GM18861 (cell line): ENCODE results near the gene HDAC11.
A peak's percentile ranks its signal among the peaks of the same experiment; 100 is the strongest.
"Not testable (repeated sequence)": the region's sequence is repeated elsewhere in the genome, so short reads cannot be mapped to it uniquely, and the experiment has no call there.

Experiments
- ATAC-seq: cut with Tn5 transposase; IDR thresholded peaks from one replicate; pipeline ENCODE4 v1.9.1; 2021; ENCODE audit not compliant: unreplicated experiment

Gene HDAC11

DNA sequence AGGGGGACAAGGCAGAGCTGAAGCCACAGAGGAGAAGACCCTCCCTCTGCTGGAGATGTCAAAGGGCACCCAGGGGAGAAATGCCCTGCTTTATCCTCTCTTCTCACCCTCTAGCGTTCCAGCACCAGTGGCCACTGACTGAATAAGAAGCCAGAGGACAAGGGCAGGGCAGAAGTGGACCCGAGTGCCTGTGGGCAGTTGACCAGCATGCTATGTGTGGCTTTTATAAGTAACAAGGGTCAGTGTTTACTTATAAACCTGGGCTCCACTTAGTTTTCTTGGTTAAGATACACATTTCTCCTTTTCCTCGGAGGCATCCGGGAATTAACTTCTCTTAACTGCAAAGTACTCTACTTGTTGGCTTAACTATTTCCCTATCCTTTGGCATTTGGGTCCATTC is 13.3 kb upstream of the HDAC11 start:
- no peak for ATAC-seq

GRCh38 chr3:13470894-13471574 is 9.1 kb upstream of the HDAC11 start:
- ATAC-seq: no peak

GRCh38 chr3:13472286-13472685 is 7.8 kb upstream of the HDAC11 start:
- ATAC-seq: no peak

GRCh38 chr3:13473020-13473419 is 7.1 kb upstream of the HDAC11 start:
- ATAC-seq: no peak

- no peak for ATAC-seq
Observed at GRCh38 chr3:13474021-13474420, 6.1 kb upstream of the HDAC11 start.

DNA sequence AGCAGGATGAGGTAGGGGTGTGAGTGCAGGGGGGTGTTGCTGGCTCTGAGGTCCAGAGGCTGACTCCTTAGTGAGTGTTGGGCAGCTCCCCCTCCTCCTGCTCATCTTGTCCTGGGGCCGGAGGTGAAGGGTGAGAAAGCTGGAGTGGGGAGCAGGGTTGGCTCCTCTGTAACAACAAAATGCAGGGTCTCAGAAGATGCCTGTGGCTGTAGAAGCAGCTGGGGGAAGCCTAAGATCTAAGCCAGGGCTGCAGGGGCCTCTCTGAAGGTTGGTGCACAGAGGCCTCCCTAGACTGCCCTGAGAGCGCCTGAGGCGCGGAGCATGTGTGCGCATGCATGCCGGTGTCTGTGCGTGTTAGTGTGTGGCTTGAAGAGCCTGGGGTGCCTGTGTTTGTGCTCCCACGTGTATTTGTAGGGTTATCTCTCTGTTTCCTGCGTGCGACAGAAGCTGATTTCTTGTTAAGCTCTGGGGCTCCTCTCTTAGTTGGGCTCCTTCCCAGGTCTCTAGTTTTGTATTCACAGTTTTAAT is 5.3 kb upstream of the HDAC11 start:
- ATAC-seq: no peak

DNA sequence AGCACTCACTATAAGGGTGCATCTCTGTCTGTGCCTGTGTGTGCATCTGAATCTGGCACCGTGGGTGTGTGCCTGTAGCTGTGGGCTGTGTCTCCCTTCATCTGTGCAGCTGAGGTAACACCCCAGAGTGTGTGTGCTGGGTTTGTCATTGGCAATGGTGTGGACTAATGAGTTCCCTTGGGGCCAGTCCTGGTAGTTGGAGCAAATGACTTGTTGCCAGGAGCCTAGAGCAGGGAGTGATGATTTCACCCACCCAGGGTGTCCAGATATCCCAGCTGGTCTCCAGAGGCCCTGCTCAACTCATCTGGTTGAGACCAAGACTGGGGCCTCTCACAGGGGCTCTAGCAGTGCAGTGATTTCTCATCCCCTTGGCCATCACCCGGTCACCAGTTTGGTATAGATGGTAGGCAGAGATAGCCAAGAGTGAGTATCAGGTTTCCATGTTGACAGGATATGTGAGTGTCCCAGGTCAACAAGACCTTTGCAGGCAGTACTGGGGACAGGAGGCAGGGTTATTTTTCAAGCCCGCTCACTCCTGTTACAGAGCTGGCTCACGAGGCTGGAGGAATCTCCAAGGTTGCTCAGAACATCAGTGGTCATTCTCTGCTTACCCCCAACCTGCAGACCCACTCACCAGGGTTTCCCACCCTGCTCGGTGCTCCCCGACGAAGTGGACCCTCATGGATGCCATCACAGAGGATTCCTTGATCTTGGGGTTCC is 4.1 kb upstream of the HDAC11 start:
- ATAC-seq: no peak

GRCh38 chr3:13477943-13478342 is 2.2 kb upstream of the HDAC11 start:
- no peak for ATAC-seq

DNA sequence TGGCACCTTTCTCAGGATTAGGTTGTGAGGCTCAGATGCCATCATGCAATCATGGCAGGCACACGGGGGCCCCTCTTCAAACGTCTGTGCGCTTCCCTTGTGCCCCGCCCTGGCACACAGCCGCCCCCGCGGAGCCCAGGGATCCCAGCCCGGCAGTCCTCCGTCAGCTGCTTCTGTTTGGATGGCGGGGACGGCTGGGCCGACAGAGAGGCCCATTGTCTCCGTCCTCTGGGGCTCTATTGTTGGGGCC is 849 bp upstream of the HDAC11 start:
- no peak for ATAC-seq

DNA sequence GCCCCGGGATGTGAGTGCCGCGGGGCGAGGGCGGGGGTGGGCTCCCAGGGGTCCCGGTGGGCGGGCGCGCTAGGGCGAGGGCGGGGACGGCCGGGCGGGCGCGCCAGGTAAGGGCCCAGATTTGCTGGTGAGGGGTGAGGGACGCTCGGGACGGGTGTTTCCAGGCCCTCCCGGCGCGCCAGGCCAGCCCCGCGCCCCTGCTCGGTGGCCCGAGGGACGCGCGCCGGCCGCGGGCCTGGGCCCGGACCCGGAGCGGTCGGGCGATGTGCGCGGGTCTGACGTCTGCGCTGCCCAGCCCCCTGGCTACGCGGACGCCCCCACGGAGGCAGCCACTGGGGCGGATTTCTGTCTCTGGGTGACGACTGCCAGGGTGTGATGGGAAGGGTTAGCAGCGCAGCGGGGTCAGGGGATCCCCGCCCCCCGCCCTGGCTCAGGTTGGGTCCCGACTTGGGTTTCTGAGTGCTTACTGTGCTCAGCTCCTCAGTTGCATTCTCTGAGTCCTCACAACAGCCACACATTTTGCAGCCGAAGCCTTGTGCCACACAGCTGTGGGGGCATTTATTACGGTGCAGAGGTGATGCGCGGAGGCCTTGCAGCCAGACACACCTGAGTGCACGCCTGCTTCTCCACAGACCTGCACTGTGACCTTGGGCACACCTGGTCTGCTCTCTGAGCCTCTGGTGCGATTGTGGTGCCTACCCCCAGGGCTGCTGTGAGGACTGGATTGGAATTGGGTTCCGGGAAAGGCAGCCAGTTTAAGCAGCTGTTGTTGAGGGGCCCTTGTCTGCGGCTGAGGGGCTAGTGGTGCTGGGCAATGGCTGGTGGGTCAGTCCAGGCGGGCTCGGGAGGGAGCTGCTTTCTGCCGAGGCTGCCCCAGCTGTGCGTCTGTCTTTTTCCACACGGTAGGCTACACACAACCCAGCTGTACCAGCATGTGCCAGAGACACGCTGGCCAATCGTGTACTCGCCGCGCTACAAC is 523 bp downstream of the HDAC11 start:
- ATAC-seq: peak; percentile 6

- ATAC-seq: no peak
Observed at GRCh38 chr3:13482106-13482690, 2.1 kb downstream of the HDAC11 start.

- ATAC-seq: no peak
Observed at GRCh38 chr3:13483286-13483685, 3.2 kb downstream of the HDAC11 start.

DNA sequence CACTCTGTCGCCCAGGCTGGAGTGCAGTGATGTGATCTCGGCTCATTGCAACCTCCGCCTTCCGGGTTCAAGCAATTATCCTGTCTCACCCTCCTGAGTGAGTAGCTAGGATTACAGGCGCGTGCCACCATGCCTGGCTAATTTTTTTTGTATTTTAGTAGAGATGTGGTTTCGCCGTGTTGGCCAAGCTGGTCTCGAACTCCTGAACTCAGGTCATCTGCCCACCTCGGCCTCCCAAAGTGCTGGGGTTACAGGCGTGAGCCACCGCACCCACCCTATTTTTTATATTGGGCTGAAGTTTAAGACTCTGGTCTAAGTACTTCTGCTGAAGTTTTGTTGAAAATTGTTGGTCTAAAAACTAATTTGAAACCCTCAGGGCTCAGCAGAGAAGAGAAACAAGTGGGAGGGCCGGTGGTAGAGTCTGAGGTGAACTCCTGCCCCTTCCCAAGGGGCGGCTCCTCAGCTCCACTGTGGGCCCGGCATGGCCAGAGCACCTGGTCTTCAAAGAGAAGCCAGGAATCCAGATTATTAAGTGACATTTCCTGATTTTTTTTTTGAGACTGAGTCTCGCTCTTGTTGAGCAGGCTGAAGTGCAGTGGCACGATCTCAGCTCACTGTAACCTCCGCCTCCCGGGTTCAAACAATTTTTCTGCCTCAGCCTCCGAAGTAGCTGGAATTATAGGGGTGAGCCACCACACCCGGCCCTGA is 4.0 kb downstream of the HDAC11 start:
- no peak for ATAC-seq

GRCh38 chr3:13484851-13485590 is 4.9 kb downstream of the HDAC11 start:
- ATAC-seq: no peak

GRCh38 chr3:13485630-13486562 is 5.8 kb downstream of the HDAC11 start:
- ATAC-seq: not testable (repeated sequence)

DNA sequence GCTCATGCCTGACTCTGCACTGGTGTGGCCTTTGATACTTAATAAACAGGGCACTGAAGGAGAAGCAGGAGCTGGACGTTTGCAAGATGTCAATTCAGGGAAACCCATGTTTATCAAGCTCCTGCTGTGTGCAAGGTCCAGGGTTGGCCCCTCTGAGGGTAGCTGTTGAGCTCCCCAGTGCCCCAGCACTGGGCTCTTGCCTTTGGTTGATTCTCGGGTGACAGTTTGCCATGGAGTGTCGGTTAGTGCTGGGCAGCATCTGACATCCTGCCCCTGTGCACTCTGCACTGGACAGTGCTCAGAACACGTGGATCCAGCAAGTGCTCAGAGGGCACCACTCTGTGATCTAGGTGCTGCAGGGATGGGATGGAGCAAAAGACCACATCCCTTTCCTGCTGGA is 7.3 kb downstream of the HDAC11 start:
- ATAC-seq: no peak

DNA sequence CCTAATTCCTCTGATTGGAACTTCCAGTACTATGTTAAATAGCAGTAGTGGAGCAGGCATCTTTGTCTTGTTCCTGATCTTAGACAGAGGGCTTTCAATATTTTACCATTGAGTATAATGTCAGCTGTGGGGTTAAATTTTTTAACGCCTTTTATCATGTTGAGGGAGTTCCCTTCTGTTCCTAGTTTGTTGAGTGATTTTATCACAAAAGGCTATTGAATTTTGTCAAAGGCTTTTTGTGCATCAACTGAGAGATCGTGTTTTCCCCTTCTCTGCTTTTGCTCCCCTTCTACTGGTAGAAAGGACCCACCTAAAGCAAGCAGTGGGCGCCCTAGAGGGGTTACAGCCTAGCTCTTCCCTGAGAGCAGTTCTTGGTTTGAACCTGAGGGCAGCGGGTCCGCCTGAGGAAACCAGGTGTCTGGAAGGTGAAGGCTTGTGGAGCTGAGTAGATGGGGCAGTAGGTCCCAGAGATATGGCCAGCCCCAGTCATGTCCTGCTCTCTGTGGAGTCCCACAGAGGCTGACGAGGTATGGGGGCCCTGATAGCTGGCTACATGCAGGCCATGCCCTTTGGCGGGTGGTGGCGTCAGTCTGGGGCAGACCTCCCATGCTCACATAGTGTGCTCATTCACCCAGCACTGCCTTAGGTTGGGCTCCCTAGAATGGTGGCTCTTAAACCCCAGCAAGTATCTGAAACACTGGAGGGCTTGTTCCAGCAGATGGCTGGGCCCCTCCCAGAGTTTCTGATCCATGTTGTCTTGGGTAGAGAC is 11.3 kb downstream of the HDAC11 start:
- ATAC-seq: no peak

GRCh38 chr3:13492048-13492447 is 11.9 kb downstream of the HDAC11 start:
- ATAC-seq: no peak
